Hepatocyte (in vitro differentiated cells): ENCODE data around the gene STEAP3.

Experiments
- CTCF ChIP-seq: fragments of 200-600 bp; sonication (generic); IDR thresholded peaks from 2 replicates; pipeline ENCODE4 v1.5.1; 2016; ENCODE audit warnings: antibody characterized with exemption, mild to moderate bottlenecking; ENCODE audit not compliant: poor library complexity
- EZH2 ChIP-seq: fragments of 200-600 bp; sonication (generic); IDR thresholded peaks from 2 replicates; pipeline ENCODE4 v1.6.1; 2016; ENCODE audit warnings: antibody characterized with exemption, mild to moderate bottlenecking, borderline replicate concordance

- TF ChIP-seq CTCF, result no peak
- no peak for TF ChIP-seq EZH2
Observed at GRCh38 chr2:119311371-119311770, 87.7 kb downstream of the STEAP3 start.
